HG03108 (cell line): ENCODE results near the gene UBR1.
"Not testable (repeated sequence)": the region's sequence is repeated elsewhere in the genome, so short reads cannot be mapped to it uniquely, and the experiment has no call there.

ENCODE experiments used
- ATAC-seq: cut with Tn5 transposase; IDR thresholded peaks from one replicate; pipeline ENCODE4 v1.9.1; 2021; ENCODE audit warnings: moderate library complexity; ENCODE audit not compliant: unreplicated experiment

Gene UBR1

GRCh38 chr15:43067717-43068461 lies 37.9 kb downstream of the UBR1 start:
- ATAC-seq: no peak

DNA sequence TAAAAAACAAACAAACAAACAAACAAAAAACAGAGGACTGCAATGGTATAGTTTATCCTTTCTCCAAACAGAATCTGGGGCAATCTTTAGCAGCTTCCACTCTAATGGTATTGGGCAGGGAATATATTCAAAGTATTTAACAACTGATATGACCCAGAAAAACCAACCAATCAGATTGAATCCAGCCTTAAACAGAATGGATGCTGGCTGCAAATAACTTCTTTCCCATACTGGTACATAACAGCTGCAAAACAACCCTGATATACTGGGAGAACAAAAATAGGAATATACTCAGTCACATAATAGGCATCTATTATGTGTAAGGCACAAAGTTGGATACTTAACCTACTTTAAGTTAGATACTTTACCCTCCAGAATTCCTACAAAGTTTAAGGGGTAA lies 49.1 kb downstream of the UBR1 start:
- no peak for ATAC-seq

- ATAC-seq: no peak
Observed at GRCh38 chr15:43052860-43053259, 53.0 kb downstream of the UBR1 start.

- ATAC-seq: no peak
Observed at GRCh38 chr15:43048935-43049334, 56.9 kb downstream of the UBR1 start.

DNA sequence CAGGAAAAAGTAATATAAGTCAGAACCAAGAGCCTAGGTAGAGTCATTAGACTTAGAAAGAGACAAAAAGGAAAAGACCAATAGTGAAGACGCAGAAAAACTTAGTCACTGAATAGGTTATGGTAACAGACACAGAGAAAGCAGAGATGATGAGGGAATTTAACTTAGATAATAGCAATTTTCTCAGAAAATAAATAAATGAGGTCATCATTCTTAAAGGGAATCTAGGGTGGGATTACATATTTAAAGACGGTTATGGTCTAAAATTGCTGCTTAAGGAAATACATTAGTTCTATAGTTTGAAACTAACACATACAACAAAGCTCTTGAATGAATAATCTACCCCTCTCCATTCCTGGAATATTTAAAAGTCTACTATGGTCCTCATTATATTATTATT lies 59.4 kb downstream of the UBR1 start:
- ATAC-seq: no peak

- ATAC-seq: no peak
Observed at GRCh38 chr15:43042885-43043284, 63.0 kb downstream of the UBR1 start.

GRCh38 chr15:43041085-43041484 lies 64.8 kb downstream of the UBR1 start:
- not testable (repeated sequence) for ATAC-seq

GRCh38 chr15:43035240-43035639 lies 70.6 kb downstream of the UBR1 start:
- not testable (repeated sequence) for ATAC-seq

DNA sequence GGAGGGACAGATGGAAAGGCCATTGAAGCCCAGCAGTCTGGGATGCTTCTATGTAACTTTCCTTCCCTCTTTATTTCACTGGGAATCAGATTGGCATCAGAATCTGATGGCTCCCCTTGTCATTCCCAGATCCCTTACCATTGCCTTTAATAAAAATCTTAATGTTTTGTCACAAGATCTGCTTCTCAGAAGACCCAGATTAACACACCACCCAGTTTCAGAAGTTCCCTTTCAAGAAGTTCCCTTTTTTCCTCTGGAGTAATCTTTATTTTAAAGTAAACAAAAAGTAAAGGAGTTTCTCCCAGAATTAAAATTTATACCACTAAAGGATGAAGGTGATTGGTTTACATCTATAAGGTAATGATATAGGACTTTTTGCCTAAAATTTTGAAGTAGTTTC lies 76.4 kb downstream of the UBR1 start:
- ATAC-seq: no peak

GRCh38 chr15:43025150-43025549 lies 80.7 kb downstream of the UBR1 start:
- ATAC-seq: no peak

GRCh38 chr15:43014671-43015070 lies 91.2 kb downstream of the UBR1 start:
- ATAC-seq: not testable (repeated sequence)

- ATAC-seq: no peak
Observed at GRCh38 chr15:43009206-43009605, 96.6 kb downstream of the UBR1 start.

DNA sequence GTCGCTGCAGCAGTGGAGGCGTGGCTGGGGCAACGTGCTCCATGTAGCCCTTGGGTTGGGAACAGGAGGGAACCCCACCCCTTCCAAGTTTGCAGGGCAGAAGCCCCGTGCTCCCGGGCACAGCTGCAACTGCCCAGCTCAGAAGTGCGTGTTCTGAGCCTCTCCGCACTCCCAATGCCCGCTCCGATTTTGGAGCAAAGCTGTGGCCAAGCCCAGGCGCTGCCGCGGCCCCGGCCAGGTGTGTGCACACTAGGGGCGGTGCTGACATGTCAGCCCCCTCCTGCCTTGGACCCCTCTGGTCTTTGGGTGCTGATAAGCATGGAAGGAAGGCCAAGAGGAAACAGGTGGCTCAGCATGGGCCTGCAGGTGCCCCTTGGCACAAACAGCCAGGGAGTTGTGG lies 97.7 kb downstream of the UBR1 start:
- no peak for ATAC-seq

DNA sequence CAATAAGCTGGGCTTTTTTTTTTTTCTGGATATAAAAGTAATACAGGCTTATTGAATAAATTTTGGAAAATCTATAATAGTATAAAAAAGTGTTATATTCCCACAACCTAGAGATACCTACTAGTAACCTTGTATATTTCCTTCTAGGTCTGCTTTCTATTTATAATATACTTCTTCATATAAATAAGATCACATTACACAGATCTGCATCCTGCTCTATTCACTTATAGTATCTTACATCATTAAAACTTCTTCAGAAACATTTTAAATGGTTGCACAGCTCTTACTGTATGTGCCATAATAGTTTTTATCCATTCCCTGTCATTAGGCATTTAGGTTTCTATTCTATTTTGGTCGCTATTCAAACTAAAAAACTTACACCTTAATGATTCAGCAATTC lies 98.3 kb downstream of the UBR1 start:
- ATAC-seq: no peak

- no peak for ATAC-seq
Observed at GRCh38 chr15:43006991-43007390, 98.8 kb downstream of the UBR1 start.

GRCh38 chr15:43004886-43005595 lies 100.8 kb downstream of the UBR1 start:
- ATAC-seq: not testable (repeated sequence)

- ATAC-seq: no peak
Observed at GRCh38 chr15:42999201-42999779, 106.5 kb downstream of the UBR1 start.

DNA sequence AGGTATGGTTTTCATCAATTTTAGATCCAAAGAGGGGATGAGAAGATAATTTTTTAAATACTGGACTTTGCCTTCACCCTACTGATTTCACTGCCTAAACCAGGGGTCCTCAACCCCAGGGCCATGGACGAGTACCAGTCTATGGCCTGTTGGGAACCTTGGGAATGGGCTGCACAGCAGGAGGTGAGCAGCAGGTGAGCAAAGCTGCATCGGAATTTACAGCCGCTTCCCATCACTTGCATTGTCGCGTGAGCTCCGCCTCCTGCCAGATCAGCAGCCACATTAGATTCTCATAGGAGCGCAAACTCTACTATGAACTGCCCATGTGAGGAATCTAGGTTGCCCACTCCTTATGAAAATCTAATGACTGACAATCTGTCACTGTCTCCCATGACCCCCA lies 109.0 kb downstream of the UBR1 start:
- no peak for ATAC-seq

- ATAC-seq: no peak
Observed at GRCh38 chr15:42994546-42994945, 111.3 kb downstream of the UBR1 start.

GRCh38 chr15:42992626-42993025 lies 113.2 kb downstream of the UBR1 start:
- ATAC-seq: no peak

DNA sequence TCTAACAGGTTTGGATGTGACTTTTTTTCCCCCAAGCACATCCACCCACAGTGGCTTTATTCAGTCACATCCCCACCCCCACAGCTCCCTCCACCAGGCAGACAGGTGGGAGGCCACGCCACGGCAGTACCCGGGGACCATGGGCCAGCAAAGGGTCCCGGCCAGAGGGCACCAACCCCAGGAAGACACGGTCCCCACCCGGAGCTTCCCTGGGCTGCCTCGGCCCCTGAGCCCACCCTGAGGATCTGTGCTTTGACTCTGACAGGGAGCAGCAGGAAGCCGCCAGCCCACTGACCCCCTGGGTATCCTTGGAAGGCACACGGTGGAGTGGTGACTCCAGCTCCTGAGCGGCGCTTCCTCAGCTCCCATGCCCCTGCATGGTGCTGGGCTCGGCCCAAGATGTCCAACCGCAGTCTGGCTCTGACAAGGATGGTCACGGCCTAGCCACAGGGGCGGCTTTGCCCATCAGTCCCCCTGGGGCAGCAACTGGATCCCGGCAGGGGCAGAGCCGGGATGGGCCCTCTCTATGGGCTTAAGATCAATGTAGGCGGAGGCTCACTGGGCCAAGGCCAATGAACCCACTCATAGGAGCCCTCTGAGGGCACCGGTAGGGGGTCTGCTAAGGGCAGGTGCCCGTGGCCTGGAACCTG lies 119.0 kb downstream of the UBR1 start:
- no peak for ATAC-seq
